SK-N-SH treated with all-trans-retinoic acid at 6 μM for 48 hours (cell line): ENCODE data around the gene LAMA1.

Experiments
- ARNTL ChIP-seq: fragments of 450-650 bp; formaldehyde crosslinking; IDR thresholded peaks from 2 replicates; pipeline ENCODE4 v1.5.0; 2020; ENCODE audit warnings: low read depth, mild to moderate bottlenecking, moderate library complexity, borderline replicate concordance
- CSRNP3 ChIP-seq: fragments of 250-450 bp; sonication (Bioruptor Pico); IDR thresholded peaks from 2 replicates; pipeline ENCODE4 v1.5.1; 2021; ENCODE audit warnings: mild to moderate bottlenecking, moderate library complexity
- ISL1 ChIP-seq: fragments of 250-450 bp; sonication (Bioruptor Pico); IDR thresholded peaks from 2 replicates; pipeline ENCODE4 v2.1.2; 2022; ENCODE audit warnings: mild to moderate bottlenecking, moderate library complexity
- PPARA ChIP-seq: fragments of 250-450 bp; sonication (Bioruptor Pico); IDR thresholded peaks from 2 replicates; pipeline ENCODE4 v1.5.0; 2020; ENCODE audit warnings: mild to moderate bottlenecking, borderline replicate concordance
- ZC3H10 ChIP-seq: fragments of 250-450 bp; sonication (Bioruptor Pico); IDR thresholded peaks from 2 replicates; pipeline ENCODE4 v1.5.1; 2021; ENCODE audit warnings: mild to moderate bottlenecking, moderate library complexity
- ZFP30 ChIP-seq: fragments of 450-650 bp; formaldehyde crosslinking; IDR thresholded peaks from 2 replicates; pipeline ENCODE4 v1.5.0; 2022; ENCODE audit warnings: mild to moderate bottlenecking, moderate library complexity
- ZNF565 ChIP-seq: fragments of 450-650 bp; formaldehyde crosslinking; conservative IDR thresholded peaks from 2 replicates; pipeline ENCODE4 v1.5.0; 2020; ENCODE audit warnings: low read depth, mild to moderate bottlenecking, moderate library complexity
- ZNF8 ChIP-seq: fragments of 450-650 bp; formaldehyde crosslinking; IDR thresholded peaks from 2 replicates; pipeline ENCODE4 v1.5.0; 2020; ENCODE audit warnings: mild to moderate bottlenecking, moderate library complexity
- TF ChIP-seq, protein P1 (sequence below): fragments of 250-450 bp; sonication (Bioruptor Pico); IDR thresholded peaks from 2 replicates; pipeline ENCODE4 v1.8.0; 2021; ENCODE audit warnings: low read depth, mild to moderate bottlenecking, moderate library complexity, borderline replicate concordance
- TF ChIP-seq, protein P2 (sequence below): fragments of 250-450 bp; sonication (Bioruptor Pico); IDR thresholded peaks from 2 replicates; pipeline ENCODE4 v1.8.0; 2020; ENCODE audit warnings: mild to moderate bottlenecking, moderate library complexity, borderline replicate concordance

GRCh38 chr18:6979954-6980353 is 137.6 kb downstream of the LAMA1 start:
- TF ChIP-seq ZC3H10 (no peak), PPARA (CRISPR knock-in tag) (no peak), ZFP30 (CRISPR knock-in tag) (no peak), ZNF565 (CRISPR knock-in tag) (no peak), ZNF8 (CRISPR knock-in tag) (no peak), ARNTL (CRISPR knock-in tag) (no peak), CSRNP3 (no peak), ISL1 (CRISPR knock-in tag) (no peak)
- TF ChIP-seq, protein P1, sequence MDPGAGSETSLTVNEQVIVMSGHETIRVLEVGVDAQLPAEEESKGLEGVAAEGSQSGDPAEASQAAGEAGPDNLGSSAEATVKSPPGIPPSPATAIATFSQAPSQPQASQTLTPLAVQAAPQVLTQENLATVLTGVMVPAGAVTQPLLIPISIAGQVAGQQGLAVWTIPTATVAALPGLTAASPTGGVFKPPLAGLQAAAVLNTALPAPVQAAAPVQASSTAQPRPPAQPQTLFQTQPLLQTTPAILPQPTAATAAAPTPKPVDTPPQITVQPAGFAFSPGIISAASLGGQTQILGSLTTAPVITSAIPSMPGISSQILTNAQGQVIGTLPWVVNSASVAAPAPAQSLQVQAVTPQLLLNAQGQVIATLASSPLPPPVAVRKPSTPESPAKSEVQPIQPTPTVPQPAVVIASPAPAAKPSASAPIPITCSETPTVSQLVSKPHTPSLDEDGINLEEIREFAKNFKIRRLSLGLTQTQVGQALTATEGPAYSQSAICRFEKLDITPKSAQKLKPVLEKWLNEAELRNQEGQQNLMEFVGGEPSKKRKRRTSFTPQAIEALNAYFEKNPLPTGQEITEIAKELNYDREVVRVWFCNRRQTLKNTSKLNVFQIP (CRISPR knock-in tag), result no peak
- TF ChIP-seq, protein P2, sequence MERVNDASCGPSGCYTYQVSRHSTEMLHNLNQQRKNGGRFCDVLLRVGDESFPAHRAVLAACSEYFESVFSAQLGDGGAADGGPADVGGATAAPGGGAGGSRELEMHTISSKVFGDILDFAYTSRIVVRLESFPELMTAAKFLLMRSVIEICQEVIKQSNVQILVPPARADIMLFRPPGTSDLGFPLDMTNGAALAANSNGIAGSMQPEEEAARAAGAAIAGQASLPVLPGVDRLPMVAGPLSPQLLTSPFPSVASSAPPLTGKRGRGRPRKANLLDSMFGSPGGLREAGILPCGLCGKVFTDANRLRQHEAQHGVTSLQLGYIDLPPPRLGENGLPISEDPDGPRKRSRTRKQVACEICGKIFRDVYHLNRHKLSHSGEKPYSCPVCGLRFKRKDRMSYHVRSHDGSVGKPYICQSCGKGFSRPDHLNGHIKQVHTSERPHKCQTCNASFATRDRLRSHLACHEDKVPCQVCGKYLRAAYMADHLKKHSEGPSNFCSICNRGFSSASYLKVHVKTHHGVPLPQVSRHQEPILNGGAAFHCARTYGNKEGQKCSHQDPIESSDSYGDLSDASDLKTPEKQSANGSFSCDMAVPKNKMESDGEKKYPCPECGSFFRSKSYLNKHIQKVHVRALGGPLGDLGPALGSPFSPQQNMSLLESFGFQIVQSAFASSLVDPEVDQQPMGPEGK (CRISPR knock-in tag), result no peak
